DOHH2 (cell line): ENCODE measurements around the gene ABHD1.
"Not testable (repeated sequence)": the region's sequence is repeated elsewhere in the genome, so short reads cannot be mapped to it uniquely, and the experiment has no call there.

Experiments used
- H3F3A ChIP-seq: fragments of 200-600 bp; sonication (generic), shearing (Covaris generic); 2 replicates; pipeline ENCODE4 v1.6.0; 2016; ENCODE audit warnings: antibody characterized with exemption, mild to moderate bottlenecking; ENCODE audit not compliant: control insufficient read depth, insufficient read depth
- H3K27ac ChIP-seq: fragments of 200-600 bp; sonication (generic); 2 replicates; pipeline ENCODE4 v1.5.1; 2014; ENCODE audit warnings: low read depth, mild to moderate bottlenecking, low read length, moderate library complexity
- H3K27me3 ChIP-seq: fragments of 200-600 bp; sonication (generic); 2 replicates; pipeline ENCODE4 v1.6.1; 2014; ENCODE audit warnings: mild to moderate bottlenecking, low read length, mixed read lengths; ENCODE audit not compliant: control insufficient read depth
- H3K36me3 ChIP-seq: fragments of 200-600 bp; sonication (generic); 2 replicates; pipeline ENCODE4 v1.6.1; 2014; ENCODE audit warnings: mild to moderate bottlenecking, low read length, moderate library complexity, mixed read lengths; ENCODE audit not compliant: control insufficient read depth
- H3K4me1 ChIP-seq: fragments of 200-600 bp; sonication (generic); 2 replicates; pipeline ENCODE4 v1.6.1; 2014; ENCODE audit warnings: mild to moderate bottlenecking, low read length, mixed read lengths; ENCODE audit not compliant: control insufficient read depth
- H3K4me2 ChIP-seq: fragments of 200-600 bp; sonication (generic); 2 replicates; pipeline ENCODE4 v1.6.0; 2014; ENCODE audit warnings: mild to moderate bottlenecking, low read length, moderate library complexity
- H3K4me3 ChIP-seq: fragments of 200-600 bp; sonication (generic); 2 replicates; pipeline ENCODE4 v1.5.1; 2014; ENCODE audit warnings: mild to moderate bottlenecking, low read length, mixed read lengths
- H3K79me2 ChIP-seq: fragments of 200-600 bp; sonication (generic); 2 replicates; pipeline ENCODE4 v1.6.1; 2014; ENCODE audit warnings: mild to moderate bottlenecking, low read length, mixed read lengths; ENCODE audit not compliant: control insufficient read depth
- H3K9me2 ChIP-seq: fragments of 200-600 bp; sonication (generic); replicated peaks from 2 replicates; pipeline ENCODE4 v1.6.1; 2014; ENCODE audit warnings: mild to moderate bottlenecking, low read length, mixed read lengths; ENCODE audit not compliant: control insufficient read depth
- H3K9me3 ChIP-seq: fragments of 200-600 bp; sonication (generic); 2 replicates; pipeline ENCODE4 v1.6.1; 2014; ENCODE audit warnings: antibody characterized with exemption, low read length, mixed read lengths; ENCODE audit not compliant: control insufficient read depth, insufficient read depth
- H4K20me1 ChIP-seq: fragments of 200-600 bp; sonication (generic); 2 replicates; pipeline ENCODE4 v1.6.0; 2014; ENCODE audit warnings: low read depth, mild to moderate bottlenecking, antibody characterized with exemption, low read length, moderate library complexity; ENCODE audit not compliant: control insufficient read depth, insufficient read depth
- CTCF ChIP-seq: fragments of 200-600 bp; sonication (generic); IDR thresholded peaks from one replicate; pipeline ENCODE4 v1.5.1; 2014; ENCODE audit warnings: antibody characterized with exemption, mild to moderate bottlenecking, low read depth, low read length; ENCODE audit not compliant: poor library complexity, severe bottlenecking
- EZH2phosphoT487 ChIP-seq: fragments of 200-600 bp; sonication (generic); IDR thresholded peaks from 2 replicates; pipeline ENCODE4 v1.6.1; 2017; ENCODE audit warnings: borderline replicate concordance, mild to moderate bottlenecking, antibody characterized with exemption, low read length, moderate library complexity, mixed read lengths

The ABHD1 gene

DNA sequence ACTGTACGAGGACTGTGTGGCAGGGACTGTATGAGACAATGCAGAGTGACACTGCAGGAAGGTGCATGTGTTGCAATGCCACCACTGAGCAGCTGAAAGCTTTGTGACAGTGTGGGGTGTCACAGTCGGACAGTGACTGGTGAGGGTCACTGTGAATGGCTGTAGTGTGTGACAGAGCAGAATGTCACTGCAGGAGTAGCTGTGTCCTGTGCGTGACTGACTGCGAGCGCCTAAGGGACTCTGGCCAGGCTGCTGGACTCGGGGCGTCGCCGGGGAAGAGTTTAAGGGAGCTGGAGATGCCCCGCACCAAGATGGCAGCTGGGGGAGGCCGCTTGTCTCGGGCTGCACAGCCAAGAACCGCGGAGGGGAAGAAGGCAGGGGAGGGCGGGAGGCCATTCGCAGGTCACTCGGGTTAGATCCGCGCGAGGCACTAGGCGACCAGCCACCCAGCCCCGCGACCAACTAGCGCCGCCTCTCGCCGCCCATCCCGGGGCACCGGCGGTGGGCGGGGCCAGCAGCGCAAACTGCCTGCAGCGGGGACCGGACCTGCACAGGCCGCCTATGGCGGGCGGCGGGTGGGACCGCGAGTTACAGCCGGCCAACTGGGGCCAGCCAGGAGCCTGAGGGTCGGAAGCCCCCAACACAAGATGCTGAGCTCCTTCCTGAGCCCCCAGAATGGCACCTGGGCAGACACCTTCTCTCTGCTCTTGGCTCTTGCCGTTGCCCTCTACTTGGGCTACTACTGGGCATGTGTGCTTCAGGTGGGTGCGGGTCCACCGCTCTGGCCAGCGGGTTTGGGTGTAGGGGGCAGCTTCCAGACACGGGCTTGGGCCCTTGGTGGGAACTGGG lies at the start of gene ABHD1:
ABHD1 (plus strand) TSS at position 514 of the 849 bp plus-strand sequence; CDS start at position 648, 134 bp downstream.
- Histone ChIP-seq H3K4me3 (peak within 1 kb of the TSS; percentile 61), H3K79me2 (no peaks in the 10 kb centered on the region), H3K4me2 (peak within 1 kb of the TSS; percentile 71), H3F3A (no peaks in the 10 kb centered on the region), H3K36me3 (no peaks in the 10 kb centered on the region), H3K9me3 (no peaks in the 10 kb centered on the region), H4K20me1 (no peaks in the 10 kb centered on the region), H3K4me1 (peaks cover 13% of the 10 kb centered on the region), H3K27me3 (peaks cover 29% of the 10 kb centered on the region), H3K27ac (no peak within 1 kb of the TSS), H3K9me2 (no peaks in the 10 kb centered on the region)
- TF ChIP-seq CTCF (peak; percentile 13), EZH2phosphoT487 (no peak)

- H4K20me1 ChIP-seq = no peaks in the 10 kb centered on the region
- H3K4me2 ChIP-seq = peak overlapping the region; percentile 53
- no peaks in the 10 kb centered on the region for H3K9me2 ChIP-seq
- H3K27me3 ChIP-seq = no peaks in the 10 kb centered on the region
- peak overlapping the region; percentile 45 for H3K27ac ChIP-seq
- H3K4me1 ChIP-seq = peaks cover 72% of the 10 kb centered on the region
- peaks cover 15% of the 10 kb centered on the region; the same call in 1 of the 2 replicates for H3F3A ChIP-seq
- H3K9me3 ChIP-seq = no peaks in the 10 kb centered on the region
- TF ChIP-seq EZH2phosphoT487 = no peak
- TF ChIP-seq CTCF = no peak
- peaks cover 15% of the 10 kb centered on the region for H3K79me2 ChIP-seq
- H3K4me3 ChIP-seq = peak overlapping the region; percentile 51
- peaks cover 14% of the 10 kb centered on the region for H3K36me3 ChIP-seq
Observed at GRCh38 chr2:27074738-27075565, 48.7 kb upstream of the ABHD1 start.

GRCh38 chr2:27075566-27075871 lies 48.1 kb upstream of the ABHD1 start:
- not testable (repeated sequence) for H3K9me2 ChIP-seq, H3K9me3 ChIP-seq, H4K20me1 ChIP-seq, H3K36me3 ChIP-seq, H3K27me3 ChIP-seq, H3K79me2 ChIP-seq
- H3K4me3 ChIP-seq = peak overlapping the region; percentile 51
- H3K27ac ChIP-seq = peak overlapping the region; percentile 45
- peak overlapping the region; percentile 53 for H3K4me2 ChIP-seq
- peaks cover 70% of the 10 kb centered on the region for H3K4me1 ChIP-seq
- H3F3A ChIP-seq = peaks cover 15% of the 10 kb centered on the region

GRCh38 chr2:27076323-27076722 lies 47.3 kb upstream of the ABHD1 start:
- no peaks in the 10 kb centered on the region for H3K27me3 ChIP-seq
- peaks cover under 1% of the 10 kb centered on the region for H3K79me2 ChIP-seq
- peaks cover 15% of the 10 kb centered on the region for H3F3A ChIP-seq
- peaks cover under 1% of the 10 kb centered on the region; the same call in 1 of the 2 replicates for H3K36me3 ChIP-seq
- no peak overlapping the region for H3K27ac ChIP-seq
- no peaks in the 10 kb centered on the region for H4K20me1 ChIP-seq
- no peaks in the 10 kb centered on the region for H3K9me3 ChIP-seq
- no peak for TF ChIP-seq CTCF
- no peak for TF ChIP-seq EZH2phosphoT487
- no peak overlapping the region for H3K4me2 ChIP-seq
- peaks cover 74% of the 10 kb centered on the region for H3K4me1 ChIP-seq
- no peaks in the 10 kb centered on the region for H3K9me2 ChIP-seq
- no peak overlapping the region for H3K4me3 ChIP-seq
